HepG2 (cell line): Measurements from ENCODE around the gene CSNK1D. TPM values are rescaled to one million over a fixed set of nuclear protein-coding genes. Genes with fewer than 3 reads are reported as not detected.

Experiments
- CTCF ChIP-seq: sonication (generic); formaldehyde crosslinking; IDR thresholded peaks from 2 replicates; pipeline ENCODE4 v1.5.0; 2020; ENCODE audit warnings: mild to moderate bottlenecking, missing genetic modification reagents, moderate library complexity
- ERF ChIP-seq: IDR thresholded peaks from 2 replicates; pipeline ENCODE4 v1.6.1; 2018; ENCODE audit warnings: missing biosample characterization, missing genetic modification reagents
- GATAD1 ChIP-seq: IDR thresholded peaks from 2 replicates; pipeline ENCODE4 v1.6.1; 2016; ENCODE audit warnings: missing genetic modification reagents, missing compliant biosample characterization
- KDM2A ChIP-seq: sonication (generic); formaldehyde crosslinking; IDR thresholded peaks from 2 replicates; pipeline ENCODE4 v1.4.0; 2020; ENCODE audit warnings: low read depth, missing genetic modification reagents, borderline replicate concordance
- KLF13 ChIP-seq: sonication (generic); formaldehyde crosslinking; IDR thresholded peaks from 2 replicates; pipeline ENCODE4 v1.4.0; 2020; ENCODE audit warnings: mild to moderate bottlenecking, missing genetic modification reagents
- NKX3-1 ChIP-seq: sonication (generic); formaldehyde crosslinking; IDR thresholded peaks from 2 replicates; pipeline ENCODE4 v1.5.0; 2020; ENCODE audit warnings: missing genetic modification reagents
- NPAS2 ChIP-seq: sonication (generic); formaldehyde crosslinking; IDR thresholded peaks from 2 replicates; pipeline ENCODE4 v1.8.0; 2022; ENCODE audit warnings: mild to moderate bottlenecking, missing genetic modification reagents, borderline replicate concordance
- SMARCE1 ChIP-seq: fragments of 450-650 bp; IDR thresholded peaks from 2 replicates; pipeline ENCODE4 v1.6.1; 2017; ENCODE audit warnings: borderline replicate concordance
- TFDP1 ChIP-seq: IDR thresholded peaks from 2 replicates; pipeline ENCODE4 v1.6.1; 2016; ENCODE audit warnings: missing compliant biosample characterization, missing genetic modification reagents, borderline replicate concordance
- THAP8 ChIP-seq: sonication (generic); formaldehyde crosslinking; IDR thresholded peaks from 2 replicates; pipeline ENCODE4 v1.5.1; 2020; ENCODE audit warnings: missing genetic modification reagents, mild to moderate bottlenecking, borderline replicate concordance
- XRCC5 ChIP-seq: fragments of 200-400 bp; formaldehyde crosslinking; optimal IDR thresholded peaks from 2 replicates; pipeline ENCODE3; 2017; ENCODE audit warnings: mild to moderate bottlenecking, low read length
- ZBTB3 ChIP-seq: sonication (generic); formaldehyde crosslinking; IDR thresholded peaks from 2 replicates; pipeline ENCODE4 v1.4.0; 2020; ENCODE audit warnings: low read depth, mild to moderate bottlenecking, moderate library complexity, missing genetic modification reagents, borderline replicate concordance
- ZNF318 ChIP-seq: sonication (generic); formaldehyde crosslinking; IDR thresholded peaks from 2 replicates; pipeline ENCODE4 v1.4.0; 2020; ENCODE audit warnings: mild to moderate bottlenecking, missing genetic modification reagents
- ZNF333 ChIP-seq: sonication (generic); formaldehyde crosslinking; IDR thresholded peaks from 2 replicates; pipeline ENCODE4 v1.4.0; 2020; ENCODE audit warnings: mild to moderate bottlenecking, missing genetic modification reagents, borderline replicate concordance
- ZNF382 ChIP-seq: sonication (generic); formaldehyde crosslinking; IDR thresholded peaks from 2 replicates; pipeline ENCODE4 v1.5.0; 2020; ENCODE audit warnings: missing genetic modification reagents, mild to moderate bottlenecking, borderline replicate concordance
- ZNF552 ChIP-seq: sonication (generic); formaldehyde crosslinking; IDR thresholded peaks from 2 replicates; pipeline ENCODE4 v1.9.0; 2022; ENCODE audit warnings: missing genetic modification reagents, mild to moderate bottlenecking, borderline replicate concordance
- ZNF841 ChIP-seq: sonication (generic); formaldehyde crosslinking; IDR thresholded peaks from 2 replicates; pipeline ENCODE4 v1.8.1; 2023; ENCODE audit warnings: missing genetic modification reagents, borderline replicate concordance
- polyA plus RNA-seq, 8 experiments: library from polyadenylated mRNA; depleted of rRNA in 3 of 8; stranded (reverse) in 7 of 8; unstranded in 1 of 8; fragments of >200 nt; fragmentation: Illumina TruSeq in 4 of 8; extraction: Trizol in 4 of 8; gene quantifications; 2 replicates each; pipeline versions ENCODE4 v1.2.1 to v1.2.3, GENCODE V29; 2011 to 2016; ENCODE audit warnings: low read depth in 4 of 8, missing spikeins in 1 of 8, mixed read lengths in 1 of 8; ENCODE audit not compliant: insufficient read depth in 1 of 8
- total RNA-seq, 5 experiments: library from RNA; depleted of rRNA; stranded (reverse); fragments of >200 nt; fragmentation: Illumina TruSeq; extraction: Trizol; gene quantifications; 2 replicates each; pipeline ENCODE4 v1.2.3, GENCODE V29; 2016; ENCODE audit warnings: low read depth in 1 of 5

Gene CSNK1D
- total and polyA plus RNA-seq, 2 of the 13 experiments (the other 11 are each of a cell fraction or from before 2014, with no cell fraction given), result 31.5 to 128 TPM

GRCh38 chr17:82216301-82217119, 57.0 kb downstream of the CSNK1D start (continued):
- TF ChIP-seq ZNF318 (CRISPR knock-in tag), result 0 out of 2 replicates have a peak, but pooled peaks have one; percentile 33
- no peak for TF ChIP-seq KLF13 (CRISPR knock-in tag)
- TF ChIP-seq CTCF (CRISPR knock-in tag), result no peak
- TF ChIP-seq THAP8 (CRISPR knock-in tag), result no peak
- TF ChIP-seq ZNF841 (CRISPR knock-in tag), result no peak
- peak; percentile 51; the same call in 1 of the 2 replicates for TF ChIP-seq KDM2A
- TF ChIP-seq XRCC5, result no peak
- TF ChIP-seq NKX3-1 (CRISPR knock-in tag), result no peak
- no peak for TF ChIP-seq ZBTB3 (CRISPR knock-in tag)
- peak; percentile 82; the same call in 1 of the 2 replicates for TF ChIP-seq ZNF552
- no peak for TF ChIP-seq ZNF382 (CRISPR knock-in tag)
- no peak for TF ChIP-seq ZNF333
- no peak for TF ChIP-seq NPAS2 (CRISPR knock-in tag)
- no peak; the same call in 1 of the 2 replicates for TF ChIP-seq TFDP1 (CRISPR knock-in tag)
- TF ChIP-seq SMARCE1, result no peak
- peak; percentile 8; the same call in 1 of the 2 replicates for TF ChIP-seq ERF (CRISPR knock-in tag)
- TF ChIP-seq GATAD1 (CRISPR knock-in tag), result 0 out of 2 replicates have a peak, but pooled peaks have one; percentile 63
